Retinal pigment epithelial cell (primary cell): Measurements from ENCODE around the gene SMIM5.
A peak's percentile ranks its signal among the peaks of the same experiment; 100 is the strongest.

Experiments
- DNase-seq: peaks from one replicate; pipeline ENCODE4 v3.0.0-alpha.2; 2010; ENCODE audit warnings: low read depth
- H3K4me3 ChIP-seq: 2 replicates; pipeline ENCODE4 v1.5.1; 2011; ENCODE audit warnings: mild to moderate bottlenecking, low read length, control low read depth, moderate library complexity
- CTCF ChIP-seq: conservative IDR thresholded peaks from 2 replicates; pipeline ENCODE4 v1.5.1; 2011; ENCODE audit warnings: low read depth, low read length, control low read depth, inconsistent platforms

Gene SMIM5

GRCh38 chr17:75632863-75633485 is at the start of gene SMIM5:
Gene SMIM5 (plus strand): TSS chr17:75633434. CDS start chr17:75640202, 6,768 bp downstream.
- DNase-seq: no peak
- no peak within 1 kb of the TSS for H3K4me3 ChIP-seq
- TF ChIP-seq CTCF: peak; percentile 96

GRCh38 chr17:75584849-75585175 is 48.4 kb upstream of the SMIM5 start:
- no peak for DNase-seq
- no peak for TF ChIP-seq CTCF

GRCh38 chr17:75587675-75588595 is 45.3 kb upstream of the SMIM5 start, which contains the start of gene MYO15B:
Gene MYO15B (plus strand): TSS chr17:75587800. CDS start chr17:75588058, 258 bp downstream.
- TF ChIP-seq CTCF: peak; percentile 30
- no peak within 1 kb of the TSS for H3K4me3 ChIP-seq
- DNase-seq: no peak

More at GRCh38 chr17:75584849-75585175, 48.4 kb upstream of the SMIM5 start:
- no peak overlapping the region for H3K4me3 ChIP-seq

GRCh38 chr17:75588596-75589011 is 44.6 kb upstream of the SMIM5 start:
- no peak for TF ChIP-seq CTCF
- DNase-seq: no peak
- no peak overlapping the region for H3K4me3 ChIP-seq

GRCh38 chr17:75589012-75589918 is 44.0 kb upstream of the SMIM5 start:
- peak overlapping the region; percentile 46 for H3K4me3 ChIP-seq
- peak; percentile 27 for TF ChIP-seq CTCF
- DNase-seq: peak; percentile 27

GRCh38 chr17:75589919-75590303 is 43.3 kb upstream of the SMIM5 start:
- no peak for DNase-seq
- H3K4me3 ChIP-seq: no peak overlapping the region
- no peak for TF ChIP-seq CTCF
